Measurements from ENCODE around the gene C11orf87. TPM values are rescaled to one million over a fixed set of nuclear protein-coding genes. Genes with fewer than 3 reads are reported as not detected.

The C11orf87 gene
- total and polyA plus RNA-seq, 12 donors: under 0.01 to 0.27 (median 0.06) TPM; not detected in 5

DNA sequence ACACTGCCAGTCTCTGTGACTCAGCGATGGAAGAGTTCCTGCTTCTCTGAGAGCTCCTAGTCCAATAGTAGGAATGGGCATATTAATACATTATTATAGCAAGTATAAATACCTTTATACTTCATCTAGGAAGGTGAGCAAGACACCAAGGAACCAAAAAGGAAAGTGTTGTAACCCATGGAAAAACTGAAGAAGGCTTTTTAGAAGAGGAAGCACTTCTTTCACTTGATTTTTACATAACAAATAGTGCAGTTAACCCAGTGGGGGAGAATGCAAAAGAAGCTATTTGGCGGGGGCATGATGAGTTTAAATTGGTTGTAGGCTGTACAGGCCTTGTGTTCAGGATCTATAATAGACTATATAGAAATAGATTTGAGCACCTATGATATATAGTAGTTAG, 31.2 kb upstream of the C11orf87 start:
- Histone ChIP-seq H3K27me3 (no peaks in the 10 kb centered on the region), H3K36me3 (no peaks in the 10 kb centered on the region), H3K4me1 (no peaks in the 10 kb centered on the region), H3K27ac (no peak overlapping the region), H3K9me3 (no peaks in the 10 kb centered on the region), H3K4me3 (no peak overlapping the region)
- TF ChIP-seq, protein P1, sequence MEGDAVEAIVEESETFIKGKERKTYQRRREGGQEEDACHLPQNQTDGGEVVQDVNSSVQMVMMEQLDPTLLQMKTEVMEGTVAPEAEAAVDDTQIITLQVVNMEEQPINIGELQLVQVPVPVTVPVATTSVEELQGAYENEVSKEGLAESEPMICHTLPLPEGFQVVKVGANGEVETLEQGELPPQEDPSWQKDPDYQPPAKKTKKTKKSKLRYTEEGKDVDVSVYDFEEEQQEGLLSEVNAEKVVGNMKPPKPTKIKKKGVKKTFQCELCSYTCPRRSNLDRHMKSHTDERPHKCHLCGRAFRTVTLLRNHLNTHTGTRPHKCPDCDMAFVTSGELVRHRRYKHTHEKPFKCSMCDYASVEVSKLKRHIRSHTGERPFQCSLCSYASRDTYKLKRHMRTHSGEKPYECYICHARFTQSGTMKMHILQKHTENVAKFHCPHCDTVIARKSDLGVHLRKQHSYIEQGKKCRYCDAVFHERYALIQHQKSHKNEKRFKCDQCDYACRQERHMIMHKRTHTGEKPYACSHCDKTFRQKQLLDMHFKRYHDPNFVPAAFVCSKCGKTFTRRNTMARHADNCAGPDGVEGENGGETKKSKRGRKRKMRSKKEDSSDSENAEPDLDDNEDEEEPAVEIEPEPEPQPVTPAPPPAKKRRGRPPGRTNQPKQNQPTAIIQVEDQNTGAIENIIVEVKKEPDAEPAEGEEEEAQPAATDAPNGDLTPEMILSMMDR (IDR thresholded peaks at IDR 0.05): no peak
- DNase-seq (no peak), ATAC-seq (no peak)
- WGBS, 2 donors: 81 to 84% methylated on average over 2 of the region's 2 CpGs
- intact Hi-C loops (cut with DNase I): no loop called here

DNA sequence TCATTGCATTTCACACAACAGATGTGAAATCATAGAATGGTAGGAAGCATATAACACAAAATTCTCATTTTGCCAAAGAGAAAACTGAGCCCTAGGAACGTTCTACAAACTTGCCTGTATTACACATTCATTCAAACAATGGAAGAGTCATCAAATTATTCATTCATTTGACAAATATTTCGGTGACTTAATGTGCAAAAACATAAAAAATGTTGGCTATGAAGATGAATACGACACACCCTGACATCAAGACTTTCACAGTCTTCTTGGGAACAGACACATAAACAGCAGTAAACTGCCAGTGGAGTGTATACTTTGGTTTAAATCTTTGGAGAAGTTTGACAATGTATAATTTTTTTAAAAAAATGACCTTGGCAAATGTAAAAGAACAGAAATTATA, 20.4 kb upstream of the C11orf87 start:
- no peaks in the 10 kb centered on the region for H3K27me3 ChIP-seq

DNA sequence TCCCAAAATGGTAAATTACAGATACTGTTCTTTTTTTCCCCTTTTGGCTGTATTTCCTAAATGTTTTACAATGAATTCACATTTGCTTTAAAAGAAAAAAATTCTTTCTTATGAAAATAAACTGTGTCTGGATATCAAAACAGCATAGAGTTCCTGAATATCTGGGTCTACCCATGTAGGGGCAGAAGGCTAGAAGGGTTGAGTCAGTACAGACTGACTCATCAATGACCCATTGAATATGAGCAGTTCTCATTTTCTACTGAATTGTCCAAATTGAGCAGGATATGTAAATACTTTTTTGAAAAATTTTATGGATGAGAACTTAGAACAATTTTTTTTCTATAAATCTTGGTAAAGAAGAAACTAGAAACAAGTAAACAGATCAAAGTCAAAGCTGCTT, 16.3 kb upstream of the C11orf87 start:
- DNase-seq: no peak
- no peak overlapping the region for H3K27ac ChIP-seq
- H3K4me3 ChIP-seq: no peak overlapping the region
- H3K36me3 ChIP-seq: no peaks in the 10 kb centered on the region
- TF ChIP-seq, protein P1 (IDR thresholded peaks at IDR 0.05): no peak
- H3K4me1 ChIP-seq: no peaks in the 10 kb centered on the region
- H3K27me3 ChIP-seq: no peaks in the 10 kb centered on the region
- H3K9me3 ChIP-seq: no peaks in the 10 kb centered on the region
- no peak for ATAC-seq
- intact Hi-C loops (cut with DNase I): no loop called here

More for the DNA sequence above, 20.4 kb upstream of the C11orf87 start:
- Histone ChIP-seq H3K27ac (no peak overlapping the region), H3K4me3 (no peak overlapping the region), H3K4me1 (no peaks in the 10 kb centered on the region), H3K9me3 (no peaks in the 10 kb centered on the region), H3K36me3 (no peaks in the 10 kb centered on the region)
- 61 to 62% methylated on average over 3 of the region's 3 CpGs for WGBS, 2 donors
- ATAC-seq (no peak), DNase-seq (no peak)
- intact Hi-C loops (cut with DNase I): no loop called here
- TF ChIP-seq, protein P1 (IDR thresholded peaks at IDR 0.05): no peak

DNA sequence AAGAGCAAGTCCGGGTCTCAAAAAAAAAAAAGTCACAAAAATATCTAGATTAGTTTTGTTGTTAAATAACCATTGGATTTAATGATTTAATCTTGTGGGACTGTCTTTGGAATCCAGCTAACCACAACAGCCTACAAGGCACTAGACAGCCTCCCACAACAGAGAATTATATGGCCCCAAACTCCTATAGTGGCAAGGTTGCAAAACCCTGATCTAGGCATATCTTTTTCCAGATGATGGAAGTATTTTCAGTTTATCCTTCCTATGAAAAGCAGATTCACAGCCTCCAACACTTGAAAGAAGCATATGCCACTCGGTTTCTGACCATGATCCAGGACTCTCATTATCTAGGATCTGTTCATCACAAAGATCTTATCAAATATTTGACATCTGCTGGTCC, 5.4 kb upstream of the C11orf87 start:
- no peak for DNase-seq
- TF ChIP-seq, protein P1 (IDR thresholded peaks at IDR 0.05): no peak
- Histone ChIP-seq H3K9me3 (no peaks in the 10 kb centered on the region), H3K4me3 (no peak overlapping the region), H3K27ac (no peak overlapping the region), H3K36me3 (no peaks in the 10 kb centered on the region), H3K4me1 (no peaks in the 10 kb centered on the region), H3K27me3 (peaks cover 0 to 18% (median 8%) of the 10 kb centered on the region in 7 donors)
- WGBS, 2 donors: 68 to 71% methylated on average over 2 of the region's 2 CpGs
- no peak for ATAC-seq
- intact Hi-C loops (cut with DNase I): no loop called here

Data from heart right ventricle (tissue), 16 donors.